HEK293 (cell line): ENCODE measurements around the gene WNT9B.
A peak's percentile ranks its signal among the peaks of the same experiment; 100 is the strongest.

Experiments
- CTCF ChIA-PET: fragments of 350-600 bp; formaldehyde crosslinking; extraction: SDS; loops from one replicate; lab custom pipeline; 2021; ENCODE audit warnings: antibody characterized with exemption; lab: Yijun Ruan, JAX
- POLR2A ChIA-PET: fragments of 300-600 bp; formaldehyde crosslinking; extraction: SDS; loops from one replicate; lab custom pipeline; 2020; ENCODE audit warnings: antibody characterized with exemption, inconsistent platforms; lab: Yijun Ruan, JAX
- H3K27ac ChIP-seq: fragments of 200-500 bp; sonication (Bioruptor generic); 2 replicates; pipeline ENCODE4 v1.5.1; 2014; ENCODE audit warnings: low read depth, low read length, control low read depth, inconsistent platforms; ENCODE audit errors: extremely low read depth
- H3K36me3 ChIP-seq, 2 experiments: fragments of 200-500 bp in 1 of 2; sonication (Bioruptor generic) in 1 of 2; 1 replicate in 1 of 2; 2 replicates in 1 of 2; pipeline ENCODE4 v1.5.1; 2014 to 2017; ENCODE audit warnings: inconsistent platforms in 2 of 2, low read length in 2 of 2; ENCODE audit not compliant: control insufficient read depth in 2 of 2, insufficient read depth in 1 of 2
- H3K4me1 ChIP-seq: fragments of 200-500 bp; sonication (Bioruptor generic); 2 replicates; pipeline ENCODE4 v1.5.1; 2014; ENCODE audit warnings: mild to moderate bottlenecking, low read length, inconsistent platforms; ENCODE audit not compliant: control insufficient read depth, insufficient read depth
- H3K4me3 ChIP-seq: 2 replicates; pipeline ENCODE4 v1.5.1; 2011; ENCODE audit warnings: low read depth, mild to moderate bottlenecking, control low read depth, low read length, moderate library complexity
- H3K9me3 ChIP-seq: fragments of 200-500 bp; sonication (Bioruptor generic); 2 replicates; pipeline ENCODE4 v1.5.1; 2014; ENCODE audit warnings: low read depth, low read length, inconsistent platforms; ENCODE audit not compliant: control insufficient read depth, insufficient read depth
- ATF2 ChIP-seq: fragments of 450-650 bp; formaldehyde crosslinking; IDR thresholded peaks from 2 replicates; pipeline ENCODE4 v1.5.1; 2016; ENCODE audit warnings: missing biosample characterization, missing genetic modification characterization, low read depth
- GLIS1 ChIP-seq: fragments of 450-650 bp; formaldehyde crosslinking; IDR thresholded peaks from 2 replicates; pipeline ENCODE4 v1.5.1; 2016; ENCODE audit warnings: missing biosample characterization, missing genetic modification characterization
- SP7 ChIP-seq: fragments of 450-650 bp; formaldehyde crosslinking; IDR thresholded peaks from 2 replicates; pipeline ENCODE4 v1.5.1; 2016; ENCODE audit warnings: missing biosample characterization, missing genetic modification characterization
- ZBTB17 ChIP-seq: fragments of 450-650 bp; formaldehyde crosslinking; IDR thresholded peaks from 2 replicates; pipeline ENCODE4 v1.5.1; 2016; ENCODE audit warnings: missing biosample characterization, missing genetic modification characterization
- ZBTB20 ChIP-seq: fragments of 450-650 bp; formaldehyde crosslinking; IDR thresholded peaks from 2 replicates; pipeline ENCODE4 v1.5.1; 2016; ENCODE audit warnings: missing biosample characterization, missing genetic modification characterization
- ZBTB21 ChIP-seq: fragments of 450-650 bp; formaldehyde crosslinking; IDR thresholded peaks from 2 replicates; pipeline ENCODE4 v1.5.1; 2017; ENCODE audit warnings: missing biosample characterization, missing genetic modification characterization
- ZEB2 ChIP-seq: fragments of 450-650 bp; formaldehyde crosslinking; IDR thresholded peaks from 2 replicates; pipeline ENCODE4 v1.5.1; 2016; ENCODE audit warnings: missing biosample characterization, missing genetic modification characterization
- ZFP41 ChIP-seq: fragments of 450-650 bp; formaldehyde crosslinking; IDR thresholded peaks from 2 replicates; pipeline ENCODE4 v1.5.1; 2016; ENCODE audit warnings: missing biosample characterization, missing genetic modification characterization, borderline replicate concordance
- ZFP69B ChIP-seq: fragments of 450-650 bp; formaldehyde crosslinking; IDR thresholded peaks from 2 replicates; pipeline ENCODE4 v1.5.1; 2016; ENCODE audit warnings: missing biosample characterization, missing genetic modification characterization
- ZIC2 ChIP-seq: fragments of 450-650 bp; formaldehyde crosslinking; IDR thresholded peaks from 2 replicates; pipeline ENCODE4 v1.5.1; 2016; ENCODE audit warnings: missing biosample characterization, missing genetic modification characterization
- ZNF157 ChIP-seq: fragments of 450-650 bp; formaldehyde crosslinking; IDR thresholded peaks from 2 replicates; pipeline ENCODE4 v1.5.1; 2016; ENCODE audit warnings: missing biosample characterization, missing genetic modification characterization
- ZNF24 ChIP-seq: fragments of 450-650 bp; formaldehyde crosslinking; IDR thresholded peaks from 2 replicates; pipeline ENCODE4 v1.5.1; 2016; ENCODE audit warnings: missing biosample characterization, missing genetic modification characterization
- ZNF335 ChIP-seq: fragments of 450-650 bp; formaldehyde crosslinking; conservative IDR thresholded peaks from 2 replicates; pipeline ENCODE4 v1.5.1; 2016; ENCODE audit warnings: missing biosample characterization, missing genetic modification characterization
- ZNF366 ChIP-seq: fragments of 450-650 bp; formaldehyde crosslinking; conservative IDR thresholded peaks from 2 replicates; pipeline ENCODE4 v1.5.1; 2016; ENCODE audit warnings: missing biosample characterization, missing genetic modification characterization
- ZNF548 ChIP-seq: fragments of 450-650 bp; formaldehyde crosslinking; IDR thresholded peaks from 2 replicates; pipeline ENCODE4 v1.5.1; 2016; ENCODE audit warnings: missing biosample characterization, missing genetic modification characterization
- ZNF600 ChIP-seq: fragments of 450-650 bp; formaldehyde crosslinking; IDR thresholded peaks from 2 replicates; pipeline ENCODE4 v1.5.1; 2016; ENCODE audit warnings: missing biosample characterization, missing genetic modification characterization
- ZNF624 ChIP-seq: fragments of 450-650 bp; formaldehyde crosslinking; IDR thresholded peaks from 2 replicates; pipeline ENCODE4 v1.5.1; 2017; ENCODE audit warnings: missing biosample characterization, missing genetic modification characterization
- ZNF629 ChIP-seq: fragments of 450-650 bp; formaldehyde crosslinking; IDR thresholded peaks from 2 replicates; pipeline ENCODE4 v1.5.1; 2017; ENCODE audit warnings: missing biosample characterization, missing genetic modification characterization
- ZNF837 ChIP-seq: fragments of 450-650 bp; formaldehyde crosslinking; IDR thresholded peaks from 2 replicates; pipeline ENCODE4 v1.5.1; 2016; ENCODE audit warnings: missing biosample characterization, missing genetic modification characterization
- ZSCAN4 ChIP-seq: fragments of 450-650 bp; formaldehyde crosslinking; IDR thresholded peaks from 2 replicates; pipeline ENCODE4 v1.5.1; 2017; ENCODE audit warnings: missing biosample characterization, missing genetic modification characterization
- ZSCAN5A ChIP-seq: fragments of 450-650 bp; formaldehyde crosslinking; IDR thresholded peaks from 2 replicates; pipeline ENCODE4 v1.5.1; 2016; ENCODE audit warnings: missing biosample characterization, missing genetic modification characterization
- TF ChIP-seq, protein P1 (sequence below): fragments of 450-650 bp; formaldehyde crosslinking; IDR thresholded peaks from 2 replicates; pipeline ENCODE4 v1.5.1; 2016; ENCODE audit warnings: missing biosample characterization, missing genetic modification characterization
- TF ChIP-seq, protein P2 (sequence below): fragments of 450-650 bp; formaldehyde crosslinking; conservative IDR thresholded peaks from 2 replicates; pipeline ENCODE4 v1.5.1; 2016; ENCODE audit warnings: low read depth, missing biosample characterization, missing genetic modification characterization
- TF ChIP-seq, protein P3 (sequence below): fragments of 450-650 bp; formaldehyde crosslinking; IDR thresholded peaks from 2 replicates; pipeline ENCODE4 v1.5.1; 2016; ENCODE audit warnings: missing biosample characterization, missing genetic modification characterization
- TF ChIP-seq, protein P4 (sequence below): fragments of 450-650 bp; formaldehyde crosslinking; IDR thresholded peaks from 2 replicates; pipeline ENCODE4 v1.5.1; 2016; ENCODE audit warnings: missing biosample characterization, missing genetic modification characterization

WNT9B gene

DNA sequence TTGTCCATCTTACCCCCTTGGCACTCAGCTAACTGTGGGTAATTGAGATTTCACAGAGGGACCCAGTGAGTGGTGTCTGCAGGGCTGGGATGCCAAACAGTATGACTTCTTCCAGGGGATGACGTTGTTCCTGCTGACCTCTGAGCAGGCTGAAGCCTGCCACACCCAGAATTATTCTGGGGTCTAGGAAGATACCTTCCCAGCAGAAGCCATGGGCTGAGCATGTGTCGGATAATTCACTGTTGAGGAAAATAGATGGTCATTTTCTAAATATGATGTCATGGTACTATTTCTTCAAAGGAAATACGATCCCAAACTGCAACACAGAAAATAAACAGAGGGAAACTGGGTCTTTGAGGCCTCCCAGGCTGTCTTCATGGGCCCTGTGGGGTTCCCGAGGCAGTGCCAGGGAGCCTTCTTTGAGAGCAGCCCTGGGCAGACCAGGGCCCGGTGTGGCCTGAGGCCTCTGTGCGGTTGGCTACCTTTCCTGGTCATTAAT, 17.4 kb downstream of the WNT9B start:
- no peak overlapping the region for H3K4me3 ChIP-seq
- ChIA-PET POLR2A (no interaction called here), CTCF (interaction anchor here (0.6 to 1.5 kb wide), 2 partner anchors 61 to 73 kb away, joined by 5 to 6 read pairs; no protein-coding TSS in a partner anchor)
- H3K9me3 ChIP-seq = no peaks in the 10 kb centered on the region
- H3K4me1 ChIP-seq = 0 out of 2 replicates have a peak, but pooled peaks cover 3% of the 10 kb centered on the region
- H3K27ac ChIP-seq = no peak overlapping the region
- no peaks in the 10 kb centered on the region for H3K36me3 ChIP-seq
- TF ChIP-seq ATF2 (peak; percentile 82), ZFP69B (tag by site-specific recombination) (peak; percentile 51; the same call in 1 of the 2 replicates), ZNF837 (no peak), ZIC2 (tag by site-specific recombination) (peak; percentile 78), ZBTB20 (tag by site-specific recombination) (peak; percentile 64; the same call in 1 of the 2 replicates), ZNF157 (tag by site-specific recombination) (no peak), GLIS1 (tag by site-specific recombination) (peak; percentile 87), ZNF629 (tag by site-specific recombination) (peak; percentile 86), ZNF335 (peak; percentile 94), ZNF366 (tag by site-specific recombination) (peak; percentile 45), ZBTB17 (tag by site-specific recombination) (peak; percentile 18; the same call in 1 of the 2 replicates), ZBTB21 (tag by site-specific recombination) (peak; percentile 92), ZNF24 (tag by site-specific recombination) (peak; percentile 48; the same call in 1 of the 2 replicates), SP7 (peak; percentile 59), ZSCAN5A (tag by site-specific recombination) (no peak), ZNF624 (tag by site-specific recombination) (no peak), ZNF600 (tag by site-specific recombination) (peak; percentile 62; the same call in 1 of the 2 replicates), ZNF548 (tag by site-specific recombination) (peak; percentile 81), ZSCAN4 (tag by site-specific recombination) (no peak), ZFP41 (no peak), ZEB2 (tag by site-specific recombination) (0 out of 2 replicates have a peak, but pooled peaks have one; percentile 40)
- TF ChIP-seq, protein P1, sequence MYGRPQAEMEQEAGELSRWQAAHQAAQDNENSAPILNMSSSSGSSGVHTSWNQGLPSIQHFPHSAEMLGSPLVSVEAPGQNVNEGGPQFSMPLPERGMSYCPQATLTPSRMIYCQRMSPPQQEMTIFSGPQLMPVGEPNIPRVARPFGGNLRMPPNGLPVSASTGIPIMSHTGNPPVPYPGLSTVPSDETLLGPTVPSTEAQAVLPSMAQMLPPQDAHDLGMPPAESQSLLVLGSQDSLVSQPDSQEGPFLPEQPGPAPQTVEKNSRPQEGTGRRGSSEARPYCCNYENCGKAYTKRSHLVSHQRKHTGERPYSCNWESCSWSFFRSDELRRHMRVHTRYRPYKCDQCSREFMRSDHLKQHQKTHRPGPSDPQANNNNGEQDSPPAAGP = peak; percentile 57; the same call in 1 of the 2 replicates
- TF ChIP-seq, protein P2, sequence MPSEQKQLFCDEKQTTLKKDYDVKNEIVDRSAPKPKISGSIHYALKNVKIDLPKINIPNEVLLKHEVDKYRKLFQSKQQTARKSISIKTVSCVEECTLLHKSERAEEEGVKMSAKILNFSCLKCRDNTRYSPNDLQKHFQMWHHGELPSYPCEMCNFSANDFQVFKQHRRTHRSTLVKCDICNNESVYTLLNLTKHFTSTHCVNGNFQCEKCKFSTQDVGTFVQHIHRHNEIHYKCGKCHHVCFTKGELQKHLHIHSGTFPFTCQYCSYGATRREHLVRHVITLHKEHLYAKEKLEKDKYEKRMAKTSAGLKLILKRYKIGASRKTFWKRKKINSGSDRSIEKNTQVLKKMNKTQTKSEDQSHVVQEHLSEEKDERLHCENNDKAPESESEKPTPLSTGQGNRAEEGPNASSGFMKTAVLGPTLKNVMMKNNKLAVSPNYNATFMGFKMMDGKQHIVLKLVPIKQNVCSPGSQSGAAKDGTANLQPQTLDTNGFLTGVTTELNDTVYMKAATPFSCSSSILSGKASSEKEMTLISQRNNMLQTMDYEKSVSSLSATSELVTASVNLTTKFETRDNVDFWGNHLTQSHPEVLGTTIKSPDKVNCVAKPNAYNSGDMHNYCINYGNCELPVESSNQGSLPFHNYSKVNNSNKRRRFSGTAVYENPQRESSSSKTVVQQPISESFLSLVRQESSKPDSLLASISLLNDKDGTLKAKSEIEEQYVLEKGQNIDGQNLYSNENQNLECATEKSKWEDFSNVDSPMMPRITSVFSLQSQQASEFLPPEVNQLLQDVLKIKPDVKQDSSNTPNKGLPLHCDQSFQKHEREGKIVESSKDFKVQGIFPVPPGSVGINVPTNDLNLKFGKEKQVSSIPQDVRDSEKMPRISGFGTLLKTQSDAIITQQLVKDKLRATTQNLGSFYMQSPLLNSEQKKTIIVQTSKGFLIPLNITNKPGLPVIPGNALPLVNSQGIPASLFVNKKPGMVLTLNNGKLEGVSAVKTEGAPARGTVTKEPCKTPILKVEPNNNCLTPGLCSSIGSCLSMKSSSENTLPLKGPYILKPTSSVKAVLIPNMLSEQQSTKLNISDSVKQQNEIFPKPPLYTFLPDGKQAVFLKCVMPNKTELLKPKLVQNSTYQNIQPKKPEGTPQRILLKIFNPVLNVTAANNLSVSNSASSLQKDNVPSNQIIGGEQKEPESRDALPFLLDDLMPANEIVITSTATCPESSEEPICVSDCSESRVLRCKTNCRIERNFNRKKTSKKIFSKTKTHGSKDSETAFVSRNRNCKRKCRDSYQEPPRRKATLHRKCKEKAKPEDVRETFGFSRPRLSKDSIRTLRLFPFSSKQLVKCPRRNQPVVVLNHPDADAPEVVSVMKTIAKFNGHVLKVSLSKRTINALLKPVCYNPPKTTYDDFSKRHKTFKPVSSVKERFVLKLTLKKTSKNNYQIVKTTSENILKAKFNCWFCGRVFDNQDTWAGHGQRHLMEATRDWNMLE = 0 out of 2 replicates have a peak, but pooled peaks have one; percentile 26
- TF ChIP-seq, protein P3, sequence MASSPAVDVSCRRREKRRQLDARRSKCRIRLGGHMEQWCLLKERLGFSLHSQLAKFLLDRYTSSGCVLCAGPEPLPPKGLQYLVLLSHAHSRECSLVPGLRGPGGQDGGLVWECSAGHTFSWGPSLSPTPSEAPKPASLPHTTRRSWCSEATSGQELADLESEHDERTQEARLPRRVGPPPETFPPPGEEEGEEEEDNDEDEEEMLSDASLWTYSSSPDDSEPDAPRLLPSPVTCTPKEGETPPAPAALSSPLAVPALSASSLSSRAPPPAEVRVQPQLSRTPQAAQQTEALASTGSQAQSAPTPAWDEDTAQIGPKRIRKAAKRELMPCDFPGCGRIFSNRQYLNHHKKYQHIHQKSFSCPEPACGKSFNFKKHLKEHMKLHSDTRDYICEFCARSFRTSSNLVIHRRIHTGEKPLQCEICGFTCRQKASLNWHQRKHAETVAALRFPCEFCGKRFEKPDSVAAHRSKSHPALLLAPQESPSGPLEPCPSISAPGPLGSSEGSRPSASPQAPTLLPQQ = no peak
- TF ChIP-seq, protein P4, sequence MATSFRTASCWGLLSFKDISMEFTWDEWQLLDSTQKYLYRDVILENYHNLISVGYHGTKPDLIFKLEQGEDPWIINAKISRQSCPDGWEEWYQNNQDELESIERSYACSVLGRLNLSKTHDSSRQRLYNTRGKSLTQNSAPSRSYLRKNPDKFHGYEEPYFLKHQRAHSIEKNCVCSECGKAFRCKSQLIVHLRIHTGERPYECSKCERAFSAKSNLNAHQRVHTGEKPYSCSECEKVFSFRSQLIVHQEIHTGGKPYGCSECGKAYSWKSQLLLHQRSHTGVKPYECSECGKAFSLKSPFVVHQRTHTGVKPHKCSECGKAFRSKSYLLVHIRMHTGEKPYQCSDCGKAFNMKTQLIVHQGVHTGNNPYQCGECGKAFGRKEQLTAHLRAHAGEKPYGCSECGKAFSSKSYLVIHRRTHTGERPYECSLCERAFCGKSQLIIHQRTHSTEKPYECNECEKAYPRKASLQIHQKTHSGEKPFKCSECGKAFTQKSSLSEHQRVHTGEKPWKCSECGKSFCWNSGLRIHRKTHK (tag by site-specific recombination) = no peak
